CD14-positive monocyte (primary cell): ENCODE data around the gene RALGAPA2. TPM values are rescaled to one million over a fixed set of nuclear protein-coding genes. Genes with fewer than 3 reads are reported as not detected.

Experiments
- DNase-seq, 3 donors: peaks; one replicate each; pipeline ENCODE4 v3.0.0-alpha.2; 2011 to 2022
- H2AFZ ChIP-seq: 2 replicates; pipeline ENCODE4 v1.6.0; 2012; ENCODE audit warnings: mild to moderate bottlenecking, low read depth, low read length, inconsistent platforms; ENCODE audit not compliant: insufficient read depth, poor library complexity, severe bottlenecking
- H3K27ac ChIP-seq, 2 donors: 1 replicate in 1 of 2; 2 replicates in 1 of 2; pipeline ENCODE4 v1.5.1; 2012 to 2013; ENCODE audit warnings: low read length in 2 of 2, control low read depth in 1 of 2, inconsistent platforms in 1 of 2, low read depth in 1 of 2, mild to moderate bottlenecking in 1 of 2
- H3K27me3 ChIP-seq, 2 donors: one replicate each; pipeline versions ENCODE4 v1.6.0 to v1.6.1; 2011 to 2013; ENCODE audit warnings: low read length in 2 of 2; ENCODE audit not compliant: control insufficient read depth in 2 of 2, insufficient read depth in 2 of 2
- H3K36me3 ChIP-seq, 2 donors: replicated peaks in 1 of 2; 1 replicate in 1 of 2; 2 replicates in 1 of 2; pipeline versions ENCODE4 v1.5.1 to v1.6.1; 2012 to 2013; ENCODE audit warnings: low read length in 2 of 2, control low read depth in 1 of 2, inconsistent platforms in 1 of 2, mild to moderate bottlenecking in 1 of 2; ENCODE audit not compliant: insufficient read depth in 2 of 2, control insufficient read depth in 1 of 2
- H3K4me1 ChIP-seq, 2 donors: 1 replicate in 1 of 2; 2 replicates in 1 of 2; pipeline versions ENCODE4 v1.5.1 to v1.6.1; 2012 to 2013; ENCODE audit warnings: low read length in 2 of 2, control low read depth in 1 of 2, inconsistent platforms in 1 of 2, mild to moderate bottlenecking in 1 of 2, moderate library complexity in 1 of 2; ENCODE audit not compliant: insufficient read depth in 2 of 2, control insufficient read depth in 1 of 2
- H3K4me2 ChIP-seq: replicated peaks from 2 replicates; pipeline ENCODE3; 2012; ENCODE audit warnings: low read length, moderate library complexity, mild to moderate bottlenecking; ENCODE audit not compliant: poor library complexity, severe bottlenecking; ENCODE audit errors: extremely low read depth
- H3K4me3 ChIP-seq, 3 experiments: fragments of 200-600 bp in 1 of 3; sonication (generic) in 1 of 3; replicated peaks in 1 of 3; 1 replicate in 2 of 3; 2 replicates in 1 of 3; pipeline ENCODE4 v1.5.1; 2011 to 2013; ENCODE audit warnings: low read length in 3 of 3, mild to moderate bottlenecking in 3 of 3, control low read depth in 2 of 3, low read depth in 2 of 3, inconsistent platforms in 1 of 3, moderate library complexity in 1 of 3
- H3K79me2 ChIP-seq: 2 replicates; pipeline ENCODE4 v1.6.0; 2012; ENCODE audit warnings: mild to moderate bottlenecking, control low read depth, inconsistent platforms, low read length, moderate library complexity; ENCODE audit not compliant: insufficient read depth
- H3K9ac ChIP-seq: 2 replicates; pipeline ENCODE4 v1.6.0; 2017; ENCODE audit warnings: low read length, mild to moderate bottlenecking; ENCODE audit not compliant: insufficient read depth, poor library complexity, severe bottlenecking
- H3K9me3 ChIP-seq, 2 donors: replicated peaks in 1 of 2; 1 replicate in 1 of 2; 2 replicates in 1 of 2; pipeline versions ENCODE4 v1.5.1 to v1.6.1; 2012 to 2013; ENCODE audit warnings: low read length in 2 of 2, control low read depth in 1 of 2; ENCODE audit not compliant: control insufficient read depth in 1 of 2, insufficient read depth in 1 of 2
- H4K20me1 ChIP-seq: 2 replicates; pipeline ENCODE4 v1.6.0; 2012; ENCODE audit warnings: mild to moderate bottlenecking, low read length, control low read depth, moderate library complexity; ENCODE audit not compliant: insufficient read depth
- H3K27ac Mint-ChIP-seq, 7 donors: one replicate each; pipeline ENCODE4 v1.8.0; 2020; ENCODE audit warnings: mild to moderate bottlenecking in 7 of 7, mixed read lengths in 7 of 7, moderate library complexity in 6 of 7, inconsistent platforms in 2 of 7
- H3K27me3 Mint-ChIP-seq, 3 donors: one replicate each; pipeline ENCODE4 v1.8.0; 2021 to 2022; ENCODE audit warnings: low read depth in 3 of 3, mild to moderate bottlenecking in 3 of 3, mixed read lengths in 3 of 3, moderate library complexity in 3 of 3, inconsistent platforms in 1 of 3
- H3K36me3 Mint-ChIP-seq, 2 donors: one replicate each; pipeline ENCODE4 v1.8.0; 2020; ENCODE audit warnings: mixed read lengths in 2 of 2, inconsistent platforms in 1 of 2, mild to moderate bottlenecking in 1 of 2
- H3K4me1 Mint-ChIP-seq: one replicate; pipeline ENCODE4 v1.8.0; 2020; ENCODE audit warnings: mild to moderate bottlenecking, mixed read lengths
- H3K4me3 Mint-ChIP-seq, 2 donors: one replicate each; pipeline ENCODE4 v1.8.0; 2020; ENCODE audit warnings: mild to moderate bottlenecking in 2 of 2, mixed read lengths in 2 of 2, moderate library complexity in 1 of 2
- H3K9me3 Mint-ChIP-seq, 7 donors: one replicate each; pipeline ENCODE4 v1.8.0; 2020 to 2022; ENCODE audit warnings: mixed read lengths in 7 of 7, mild to moderate bottlenecking in 6 of 7, moderate library complexity in 6 of 7, inconsistent platforms in 2 of 7
- CTCF ChIP-seq: fragments of 200-600 bp; IDR thresholded peaks from one replicate; pipeline ENCODE4 v1.8.0; 2022; ENCODE audit warnings: antibody characterized with exemption, mild to moderate bottlenecking
- WGBS: methylation state at CpG from one replicate; pipeline ENCODE4 v1.1.5; 2013; ENCODE audit warnings: missing lambda C conversion rate; ENCODE audit not compliant: insufficient coverage; 5-methylcytosine and 5-hydroxymethylcytosine counted together
- intact Hi-C, 2 donors: fragments of 100-400 bp; cut with micrococcal nuclease; formaldehyde crosslinking; loops; one replicate each; pipeline versions ENCODE4 v1.15.0 to v1.15.1; 2023
- polyA plus RNA-seq, 3 donors: library from polyadenylated mRNA; depleted of rRNA in 1 of 3; unstranded in 2 of 3; stranded (reverse) in 1 of 3; fragments of 300-500 nt in 2 of 3; fragments of >200 nt in 1 of 3; fragmentation: Illumina TruSeq in 2 of 3; gene quantifications; 1 replicate in 2 of 3; 2 replicates in 1 of 3; pipeline ENCODE4 v1.2.3, GENCODE V29; 2012 to 2021

The RALGAPA2 gene
- polyA plus RNA-seq, 3 donors = 6.2 to 13.0 (median 8.9) TPM

- H3K4me3 ChIP-seq = no peak overlapping the region
- H4K20me1 ChIP-seq = no peaks in the 10 kb centered on the region
- Mint-ChIP-seq H3K4me3 (no peak overlapping the region), H3K4me1 (no peaks in the 10 kb centered on the region), H3K36me3 (peaks cover 67 to 75% of the 10 kb centered on the region in 2 donors), H3K9me3 (no peaks in the 10 kb centered on the region), H3K27ac (no peak overlapping the region), H3K27me3 (peaks cover 0 to 3% (median 2%) of the 10 kb centered on the region in 3 donors)
- WGBS = no CpG with 5 or more reads among the region's 2 CpGs
- TF ChIP-seq CTCF = no peak
- H3K4me2 ChIP-seq = no peak overlapping the region
- intact Hi-C loops = no loop called here
- no peaks in the 10 kb centered on the region for H3K27me3 ChIP-seq
- no peak overlapping the region for H3K9ac ChIP-seq
- no peak overlapping the region for H3K27ac ChIP-seq
- H3K79me2 ChIP-seq = no peaks in the 10 kb centered on the region
- DNase-seq = no peak
- no peaks in the 10 kb centered on the region for H3K9me3 ChIP-seq
- H2AFZ ChIP-seq = no peak overlapping the region
- H3K4me1 ChIP-seq = no peaks in the 10 kb centered on the region
- H3K36me3 ChIP-seq = peaks cover 58 to 98% of the 10 kb centered on the region in 2 donors
Observed at GRCh38 chr20:20525214-20525613, 187.2 kb downstream of the RALGAPA2 start.

- H3K36me3 Mint-ChIP-seq = peaks cover 68 to 75% of the 10 kb centered on the region in 2 donors
- no CpG with 5 or more reads among the region's 2 CpGs for WGBS
- no peak overlapping the region for H3K4me3 Mint-ChIP-seq
- Histone ChIP-seq H3K4me3 (no peak overlapping the region), H3K27me3 (no peaks in the 10 kb centered on the region), H3K9me3 (no peaks in the 10 kb centered on the region), H3K27ac (no peak overlapping the region), H4K20me1 (no peaks in the 10 kb centered on the region), H3K9ac (no peak overlapping the region), H3K79me2 (no peaks in the 10 kb centered on the region), H3K36me3 (peaks cover 59 to 98% of the 10 kb centered on the region in 2 donors), H3K4me1 (no peaks in the 10 kb centered on the region), H2AFZ (no peak overlapping the region), H3K4me2 (no peak overlapping the region)
- H3K27ac Mint-ChIP-seq = peak overlapping the region in 1 of 7 donors; percentile 79
- no peak for DNase-seq
- intact Hi-C loops = no loop called here
- H3K4me1 Mint-ChIP-seq = no peaks in the 10 kb centered on the region
- H3K9me3 Mint-ChIP-seq = no peaks in the 10 kb centered on the region
- TF ChIP-seq CTCF = no peak
- peaks cover 0 to 2% (median 2%) of the 10 kb centered on the region in 3 donors for H3K27me3 Mint-ChIP-seq
Observed at GRCh38 chr20:20524756-20525155, 187.7 kb downstream of the RALGAPA2 start.
